Measurements from ENCODE around the gene CREB5. TPM values are rescaled to one million over a fixed set of nuclear protein-coding genes. Genes with fewer than 3 reads are reported as not detected.

CREB5 gene
- total RNA-seq, 1 experiment from 2014 or later, result 0.49 TPM

GRCh38 chr7:28373990-28374389, 38.3 kb upstream of the CREB5 start:
- Histone ChIP-seq H2AFZ (ENCODE audit: low read depth, low read length, poor library complexity, severe bottlenecking) (no peak overlapping the region), H3K27ac (ENCODE audit: low read depth, low read length) (no peak overlapping the region), H3K9ac (ENCODE audit: low read length) (no peak overlapping the region), H3K79me2 (ENCODE audit: insufficient read depth, low read length) (no peaks in the 10 kb centered on the region), H3K4me2 (ENCODE audit: low read length) (no peak overlapping the region), H4K20me1 (ENCODE audit: insufficient read depth) (no peaks in the 10 kb centered on the region), H3K4me3 (replicated peaks in 1 of 2; ENCODE audit: low read depth in 1 of 2, low read length in 2 of 2) (no peak overlapping the region), H3K9me3 (ENCODE audit: control insufficient read depth in 1 of 2, insufficient read depth in 1 of 2, low read depth in 1 of 2, low read length in 2 of 2) (no peaks in the 10 kb centered on the region), H3K27me3 (ENCODE audit: insufficient read depth, low read length) (no peaks in the 10 kb centered on the region; the same call in 1 of the 2 replicates), H3K4me1 (ENCODE audit: control insufficient read depth in 1 of 2, insufficient read depth in 2 of 2, low read length in 2 of 2) (peaks cover 0 to 6% of the 10 kb centered on the region in 2 experiments; a peak in 1 of 4 replicates), H3K9me2 (ENCODE audit: insufficient read depth) (no peaks in the 10 kb centered on the region), H3K36me3 (ENCODE audit: control insufficient read depth in 1 of 2, insufficient read depth in 2 of 2, low read length in 2 of 2) (no peaks in the 10 kb centered on the region)
- intact Hi-C loops (cut with micrococcal nuclease), result no loop called here
- no TSS peak for BruUV-seq (replicated peaks)
- ATAC-seq (no peak), DNase-seq (ENCODE audit: low read depth, low spot score) (no peak)
- TF ChIP-seq SIN3A (IDR thresholded peaks at IDR 0.05; ENCODE audit: low read depth), result no peak
- no peak for TF ChIP-seq CEBPB (IDR thresholded peaks at IDR 0.05; ENCODE audit: low read depth)
- no peak for TF ChIP-seq SRF (IDR thresholded peaks at IDR 0.05; ENCODE audit: low read depth)
- no peak for TF ChIP-seq CBX3 (IDR thresholded peaks at IDR 0.05; ENCODE audit: low read depth)
- TF ChIP-seq EGR1 (IDR thresholded peaks at IDR 0.05; ENCODE audit: low read depth), result no peak
- TF ChIP-seq EZH2 (IDR thresholded peaks at IDR 0.05), result no peak
- no peak for TF ChIP-seq ELF1 (IDR thresholded peaks at IDR 0.05; ENCODE audit: borderline replicate concordance, low read depth)
- no peak for TF ChIP-seq YY1 (IDR thresholded peaks at IDR 0.05; ENCODE audit: extremely low read depth, insufficient replicate concordance, low read depth, low read length)
- TF ChIP-seq, protein P1, sequence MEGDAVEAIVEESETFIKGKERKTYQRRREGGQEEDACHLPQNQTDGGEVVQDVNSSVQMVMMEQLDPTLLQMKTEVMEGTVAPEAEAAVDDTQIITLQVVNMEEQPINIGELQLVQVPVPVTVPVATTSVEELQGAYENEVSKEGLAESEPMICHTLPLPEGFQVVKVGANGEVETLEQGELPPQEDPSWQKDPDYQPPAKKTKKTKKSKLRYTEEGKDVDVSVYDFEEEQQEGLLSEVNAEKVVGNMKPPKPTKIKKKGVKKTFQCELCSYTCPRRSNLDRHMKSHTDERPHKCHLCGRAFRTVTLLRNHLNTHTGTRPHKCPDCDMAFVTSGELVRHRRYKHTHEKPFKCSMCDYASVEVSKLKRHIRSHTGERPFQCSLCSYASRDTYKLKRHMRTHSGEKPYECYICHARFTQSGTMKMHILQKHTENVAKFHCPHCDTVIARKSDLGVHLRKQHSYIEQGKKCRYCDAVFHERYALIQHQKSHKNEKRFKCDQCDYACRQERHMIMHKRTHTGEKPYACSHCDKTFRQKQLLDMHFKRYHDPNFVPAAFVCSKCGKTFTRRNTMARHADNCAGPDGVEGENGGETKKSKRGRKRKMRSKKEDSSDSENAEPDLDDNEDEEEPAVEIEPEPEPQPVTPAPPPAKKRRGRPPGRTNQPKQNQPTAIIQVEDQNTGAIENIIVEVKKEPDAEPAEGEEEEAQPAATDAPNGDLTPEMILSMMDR (IDR thresholded peaks at IDR 0.05 in 2 of 3, conservative IDR thresholded peaks at IDR 0.05 in 1 of 3; ENCODE audit: borderline replicate concordance in 1 of 3, insufficient read depth in 1 of 3, low read depth in 2 of 3, low read length in 2 of 3), result no peak
- TF ChIP-seq REST (IDR thresholded peaks at IDR 0.05; ENCODE audit: low read depth), result no peak
- TF ChIP-seq TCF7L2 (IDR thresholded peaks at IDR 0.05; ENCODE audit: borderline replicate concordance, extremely low read depth, insufficient read depth, insufficient read length), result no peak
- no peak for TF ChIP-seq POLR2A (IDR thresholded peaks at IDR 0.05; ENCODE audit: borderline replicate concordance, extremely low read depth, insufficient read depth, insufficient read length)
- no peak for TF ChIP-seq ZFX (IDR thresholded peaks at IDR 0.05)
- ChIA-PET RAD21 (ENCODE audit: low non-redundant PET in 1 of 2, low total read pairs in 2 of 2, uncharacterized antibody in 2 of 2, unreplicated experiment in 2 of 2) (no interaction called here), POLR2A (no interaction called here), CTCF (no interaction called here)
